GM12878 (cell line): ENCODE results near the gene TRIM67. TPM values are rescaled to one million over a fixed set of nuclear protein-coding genes. Genes with fewer than 3 reads are reported as not detected.

Experiments
- ATAC-seq: fragments of 200-7000 bp; cut with Tn5 transposase; 3 replicates; pipeline ENCODE4 v1.9.1; 2020; ENCODE audit warnings: mild to moderate bottlenecking, moderate library complexity
- BruUV-seq: library from RNA; stranded (reverse); fragments of 400-500 nt; replicated peaks from 2 replicates; lab custom pipeline; 2021; lab: Mats Ljungman, UMichigan
- CTCF ChIA-PET: fragments of 300-600 bp; sonication (Branson Sonifier 250); formaldehyde crosslinking; extraction: SDS; loops from one replicate; lab custom pipeline; 2021; ENCODE audit warnings: inconsistent platforms; lab: Yijun Ruan, JAX
- POLR2A ChIA-PET: fragments of 350-600 bp; formaldehyde crosslinking; extraction: SDS; loops from one replicate; lab custom pipeline; 2021; ENCODE audit warnings: inconsistent platforms; lab: Charles Lee
- RAD21 ChIA-PET: fragments of 300-600 bp; sonication (Branson Sonifier 250); formaldehyde crosslinking; loops from one replicate; lab custom pipeline; 2023; ENCODE audit warnings: antibody characterized with exemption; ENCODE audit not compliant: unreplicated experiment; lab: Charles Lee
- SMC1A ChIA-PET: fragments of 300-600 bp; sonication (Branson Sonifier 250); formaldehyde crosslinking; loops from one replicate; lab custom pipeline; 2023; ENCODE audit not compliant: unreplicated experiment, uncharacterized antibody; lab: Charles Lee
- DNase-seq: peaks from one replicate; pipeline ENCODE4 v3.0.0-alpha.2; 2011; ENCODE audit warnings: low read depth, low spot score
- FAIRE-seq: peaks from 3 replicates; lab custom pipeline; 2011; peaks lifted over from hg19 to GRCh38; lab: Jason Lieb, UNC
- H2AFZ ChIP-seq: 2 replicates; pipeline ENCODE4 v1.6.0; 2011; ENCODE audit warnings: low read depth, low read length, control low read depth; ENCODE audit not compliant: control insufficient read depth
- H3K27ac ChIP-seq: 2 replicates; pipeline ENCODE4 v1.5.1; 2011; ENCODE audit warnings: control low read depth; ENCODE audit not compliant: control insufficient read depth, insufficient read depth
- H3K27me3 ChIP-seq, 2 experiments: replicated peaks in 1 of 2; 2 replicates each; pipeline versions ENCODE4 v1.6.0 to v1.6.1; 2011; ENCODE audit warnings: low read length in 1 of 2; ENCODE audit not compliant: control insufficient read depth in 2 of 2, insufficient read depth in 2 of 2
- H3K36me3 ChIP-seq, 2 experiments: 2 replicates each; pipeline ENCODE4 v1.5.1; 2011; ENCODE audit warnings: low read length in 1 of 2; ENCODE audit not compliant: control insufficient read depth in 2 of 2, insufficient read depth in 2 of 2
- H3K4me1 ChIP-seq: 2 replicates; pipeline ENCODE4 v1.6.1; 2011; ENCODE audit warnings: mild to moderate bottlenecking, low read length, moderate library complexity, mixed read lengths; ENCODE audit not compliant: control insufficient read depth, insufficient read depth
- H3K4me2 ChIP-seq: 2 replicates; pipeline ENCODE4 v1.6.0; 2011; ENCODE audit warnings: control low read depth; ENCODE audit not compliant: control insufficient read depth, insufficient read depth
- H3K4me3 ChIP-seq: fragments of 200-600 bp; sonication (generic); 2 replicates; pipeline ENCODE4 v1.5.1; 2016
- H3K79me2 ChIP-seq: 2 replicates; pipeline ENCODE4 v1.6.0; 2011; ENCODE audit warnings: low read length; ENCODE audit not compliant: control insufficient read depth, insufficient read depth
- H3K9ac ChIP-seq: 2 replicates; pipeline ENCODE4 v1.8.0; 2011; ENCODE audit warnings: low read length, control low read depth, mixed read lengths; ENCODE audit not compliant: control insufficient read depth, insufficient read depth
- H3K9me3 ChIP-seq: replicated peaks from 3 replicates; pipeline ENCODE4 v1.5.1; 2011; ENCODE audit warnings: mild to moderate bottlenecking, low read length; ENCODE audit not compliant: control insufficient read depth, insufficient read depth
- H4K20me1 ChIP-seq: 2 replicates; pipeline ENCODE4 v1.6.0; 2011; ENCODE audit not compliant: control insufficient read depth, insufficient read depth
- BACH1 ChIP-seq: fragments of 450-650 bp; IDR thresholded peaks from 2 replicates; pipeline ENCODE4 v1.6.1; 2017; ENCODE audit warnings: mild to moderate bottlenecking, borderline replicate concordance
- BMI1 ChIP-seq: fragments of 450-650 bp; IDR thresholded peaks from 2 replicates; pipeline ENCODE4 v1.6.1; 2016; ENCODE audit warnings: mild to moderate bottlenecking, moderate library complexity, borderline replicate concordance
- CREM ChIP-seq: IDR thresholded peaks from 2 replicates; pipeline ENCODE4 v1.6.1; 2014; ENCODE audit warnings: antibody characterized with exemption, low read depth
- ETV6 ChIP-seq, 2 experiments: fragments of 450-650 bp in 1 of 2; IDR thresholded peaks in 1 of 2; conservative IDR thresholded peaks in 1 of 2; 2 replicates each; pipeline ENCODE4 v1.6.1; 2014; ENCODE audit warnings: antibody characterized with exemption in 1 of 2, borderline replicate concordance in 1 of 2, low read depth in 1 of 2, mild to moderate bottlenecking in 1 of 2, moderate library complexity in 1 of 2
- EZH2 ChIP-seq: IDR thresholded peaks from 2 replicates; pipeline ENCODE4 v1.6.1; 2012; ENCODE audit warnings: low read depth, mild to moderate bottlenecking, control low read depth, inconsistent platforms, low read length, borderline replicate concordance; ENCODE audit not compliant: control insufficient read depth
- NBN ChIP-seq: fragments of 450-650 bp; IDR thresholded peaks from 2 replicates; pipeline ENCODE4 v1.6.1; 2016
- PAX5 ChIP-seq: IDR thresholded peaks from 2 replicates; pipeline ENCODE4 v1.6.1; 2011; ENCODE audit warnings: low read depth, low read length, borderline replicate concordance
- POLR2AphosphoS5 ChIP-seq: IDR thresholded peaks from 2 replicates; pipeline ENCODE4 v1.6.1; 2011; ENCODE audit warnings: mild to moderate bottlenecking, low read length, inconsistent platforms
- POU2F2 ChIP-seq: IDR thresholded peaks from 3 replicates; pipeline ENCODE4 v1.6.1; 2011; ENCODE audit warnings: low read depth, mild to moderate bottlenecking, low read length, borderline replicate concordance
- SP1 ChIP-seq: IDR thresholded peaks from one replicate; pipeline ENCODE4 v1.6.1; 2011; ENCODE audit warnings: low read depth, low read length
- SPI1 ChIP-seq: IDR thresholded peaks from 2 replicates; pipeline ENCODE4 v1.6.1; 2011; ENCODE audit warnings: low read depth, mild to moderate bottlenecking, low read length, moderate library complexity, borderline replicate concordance; ENCODE audit not compliant: insufficient read depth
- YY1 ChIP-seq: IDR thresholded peaks from 2 replicates; pipeline ENCODE4 v1.6.1; 2011; ENCODE audit warnings: low read depth, mild to moderate bottlenecking, low read length
- WGBS: methylation state at CpG from one replicate; pipeline ENCODE4 v1.1.6; 2016; ENCODE audit warnings: low lambda C conversion rate; ENCODE audit not compliant: insufficient replicate concordance, insufficient coverage; ENCODE audit errors: missing lambda C conversion rate; 5-methylcytosine and 5-hydroxymethylcytosine counted together
- in situ Hi-C: fragments of 300-500 bp; cut with MboI; formaldehyde crosslinking; loops from 9 replicates; pipeline ENCODE4 v1.14.3; 2018; ENCODE audit warnings: mixed read lengths
- intact Hi-C: fragments of 100-400 bp; cut with micrococcal nuclease; formaldehyde crosslinking; loops from one replicate; pipeline ENCODE4 v1.14.2; 2022; ENCODE audit not compliant: unreplicated experiment
- polyA plus RNA-seq, 11 experiments: library from polyadenylated mRNA; depleted of rRNA in 4 of 11; unstranded in 6 of 11; stranded (reverse) in 5 of 11; fragments of >200 nt; fragmentation: Nextera tagmentation in 4 of 11; fragmentation: Illumina TruSeq in 1 of 11; extraction: Ambion mirVana in 4 of 11; extraction: Trizol in 1 of 11; gene quantifications; 1 replicate in 1 of 11; 2 replicates in 10 of 11; pipeline versions ENCODE4 v1.2.1 to v1.2.3, GENCODE V29; 2011 to 2016; ENCODE audit warnings: inconsistent platforms in 2 of 11, missing spikeins in 2 of 11, low read depth in 1 of 11
- total RNA-seq, 4 experiments: library from RNA; depleted of rRNA in 3 of 4; stranded (reverse); fragments of >200 nt in 3 of 4; fragmentation: Illumina TruSeq in 1 of 4; extraction: Trizol in 1 of 4; gene quantifications; 2 replicates each; pipeline versions ENCODE4 v1.2.1 to v1.2.3, GENCODE V29; 2013 to 2021
- TF ChIP-seq, protein P1 (sequence below): fragments of 150-350 bp; IDR thresholded peaks from 2 replicates; pipeline ENCODE4 v1.6.1; 2014; ENCODE audit warnings: mild to moderate bottlenecking, low read depth, low read length
- TF ChIP-seq, protein P2 (sequence below): fragments of 450-650 bp; IDR thresholded peaks from 2 replicates; pipeline ENCODE4 v1.6.1; 2017; ENCODE audit warnings: low read depth, mild to moderate bottlenecking, moderate library complexity

TRIM67 gene
- total and polyA plus RNA-seq, 10 of the 15 experiments (the other 5 are each of a cell fraction or from before 2014, with no cell fraction given) = under 0.01 to 0.01 TPM; not detected in 8

DNA sequence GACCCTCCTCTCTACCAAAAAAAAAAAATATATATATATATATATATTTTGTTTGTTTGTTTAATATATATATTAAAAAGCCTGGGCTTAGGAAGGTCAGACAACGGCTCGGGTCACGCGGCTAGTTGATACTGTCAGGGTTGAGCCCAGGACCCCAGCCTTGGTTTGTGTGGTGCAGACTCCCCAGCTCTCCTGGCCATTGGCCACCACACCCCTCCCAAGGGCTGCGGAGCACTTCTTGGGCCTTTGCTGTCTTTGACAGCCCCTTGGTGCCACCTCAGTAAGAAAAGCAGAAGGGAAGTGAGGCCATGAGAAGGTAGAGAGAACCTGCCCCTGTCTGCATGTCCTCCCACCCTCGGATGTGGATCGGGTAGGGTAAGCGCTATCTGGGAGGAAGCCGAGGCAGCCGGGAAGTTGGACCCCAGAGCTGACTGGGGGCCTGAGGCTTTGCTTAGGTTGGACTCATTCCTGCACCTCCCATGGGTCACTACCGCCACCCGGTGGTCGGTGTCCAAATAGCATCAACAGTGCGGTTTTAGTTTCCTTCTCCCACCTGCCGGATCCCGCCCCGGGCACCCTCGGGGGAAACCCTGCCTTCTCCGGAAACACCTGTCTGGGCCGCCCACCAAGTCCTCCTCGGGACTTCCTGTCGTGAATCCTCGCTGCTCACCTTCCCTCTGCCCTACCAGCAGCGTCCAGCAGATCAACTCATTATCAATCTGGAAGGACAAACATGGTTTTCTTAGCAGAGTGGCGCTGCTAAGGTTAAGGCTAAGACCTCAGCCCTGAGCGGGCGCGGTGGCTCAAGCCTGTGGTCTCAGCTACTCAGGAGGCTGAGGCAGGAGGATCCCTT is 49.4 kb downstream of the TRIM67 start:
- Histone ChIP-seq H4K20me1 (no peaks in the 10 kb centered on the region), H2AFZ (peak overlapping the region; percentile 84), H3K9me3 (no peaks in the 10 kb centered on the region), H3K9ac (no peak overlapping the region), H3K79me2 (no peaks in the 10 kb centered on the region), H3K36me3 (no peaks in the 10 kb centered on the region), H3K4me1 (peaks cover 12% of the 10 kb centered on the region), H3K27ac (peak overlapping the region; percentile 12; the same call in 1 of the 2 replicates), H3K4me3 (peak overlapping the region; percentile 39; the same call in 1 of the 2 replicates), H3K4me2 (peak overlapping the region; percentile 75), H3K27me3 (no peaks in the 10 kb centered on the region)
- no TSS peak for BruUV-seq
- in situ Hi-C loops = loop anchor here (5.0 to 10.0 kb wide), 2 partner anchors 289 to 576 kb away; no protein-coding TSS in a partner anchor
- POLR2A ChIA-PET = no interaction called here
- RAD21 ChIA-PET = interaction anchor here (0.6 kb wide), 1 partner anchor 119 kb away, joined by 3 read pairs; no protein-coding TSS in a partner anchor
- peak; percentile 86 for DNase-seq
- 16% methylated on average over 27 of the region's 28 CpGs for WGBS
- peak; percentile 93 for ATAC-seq
- peak; percentile 89 for FAIRE-seq
- intact Hi-C loops = loop anchor here (1.0 to 5.0 kb wide), 4 partner anchors 234 to 578 kb away; partner anchors contain the start of genes ARV1 and TTC13
- SMC1A ChIA-PET = interaction anchor here (1.4 kb wide), 1 partner anchor 31 kb away, joined by 4 read pairs; no protein-coding TSS in a partner anchor
- CTCF ChIA-PET = interaction anchor here (0.7 to 3.8 kb wide), 15 partner anchors 11 to 568 kb away, joined by 3 to 30 read pairs (median 3); partner anchors contain the start of genes ARV1, COG2, EXOC8 and SPRTN
- no peak for TF ChIP-seq NBN
- TF ChIP-seq SPI1 = peak; percentile 15; the same call in 1 of the 2 replicates
- TF ChIP-seq CREM = peak; percentile 40; the same call in 1 of the 2 replicates
- 0 out of 2 replicates have a peak, but pooled peaks have one; percentile 54 for TF ChIP-seq PAX5
- peak; percentile 43 for TF ChIP-seq SP1
- peak; percentile 81; the same call in 1 of the 3 replicates for TF ChIP-seq POU2F2
- TF ChIP-seq, protein P1, sequence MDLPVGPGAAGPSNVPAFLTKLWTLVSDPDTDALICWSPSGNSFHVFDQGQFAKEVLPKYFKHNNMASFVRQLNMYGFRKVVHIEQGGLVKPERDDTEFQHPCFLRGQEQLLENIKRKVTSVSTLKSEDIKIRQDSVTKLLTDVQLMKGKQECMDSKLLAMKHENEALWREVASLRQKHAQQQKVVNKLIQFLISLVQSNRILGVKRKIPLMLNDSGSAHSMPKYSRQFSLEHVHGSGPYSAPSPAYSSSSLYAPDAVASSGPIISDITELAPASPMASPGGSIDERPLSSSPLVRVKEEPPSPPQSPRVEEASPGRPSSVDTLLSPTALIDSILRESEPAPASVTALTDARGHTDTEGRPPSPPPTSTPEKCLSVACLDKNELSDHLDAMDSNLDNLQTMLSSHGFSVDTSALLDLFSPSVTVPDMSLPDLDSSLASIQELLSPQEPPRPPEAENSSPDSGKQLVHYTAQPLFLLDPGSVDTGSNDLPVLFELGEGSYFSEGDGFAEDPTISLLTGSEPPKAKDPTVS = no peak
- TF ChIP-seq EZH2 = no peak
- no peak for TF ChIP-seq BMI1
- peak; percentile 50; the same call in 1 of the 2 replicates for TF ChIP-seq POLR2AphosphoS5
- TF ChIP-seq ETV6 (conservative IDR thresholded peaks at IDR 0.05 in 1 of 2, IDR thresholded peaks at IDR 0.05 in 1 of 2; ENCODE audit: borderline replicate concordance in 1 of 2, low read depth in 1 of 2) = peak in 1 of 2 experiments; percentile 84; a peak in 2 of 4 replicates
- TF ChIP-seq BACH1 = no peak
- peak; percentile 57; the same call in 1 of the 2 replicates for TF ChIP-seq YY1
- TF ChIP-seq, protein P2, sequence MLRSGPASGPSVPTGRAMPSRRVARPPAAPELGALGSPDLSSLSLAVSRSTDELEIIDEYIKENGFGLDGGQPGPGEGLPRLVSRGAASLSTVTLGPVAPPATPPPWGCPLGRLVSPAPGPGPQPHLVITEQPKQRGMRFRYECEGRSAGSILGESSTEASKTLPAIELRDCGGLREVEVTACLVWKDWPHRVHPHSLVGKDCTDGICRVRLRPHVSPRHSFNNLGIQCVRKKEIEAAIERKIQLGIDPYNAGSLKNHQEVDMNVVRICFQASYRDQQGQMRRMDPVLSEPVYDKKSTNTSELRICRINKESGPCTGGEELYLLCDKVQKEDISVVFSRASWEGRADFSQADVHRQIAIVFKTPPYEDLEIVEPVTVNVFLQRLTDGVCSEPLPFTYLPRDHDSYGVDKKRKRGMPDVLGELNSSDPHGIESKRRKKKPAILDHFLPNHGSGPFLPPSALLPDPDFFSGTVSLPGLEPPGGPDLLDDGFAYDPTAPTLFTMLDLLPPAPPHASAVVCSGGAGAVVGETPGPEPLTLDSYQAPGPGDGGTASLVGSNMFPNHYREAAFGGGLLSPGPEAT = peak; percentile 59
